ENCODE results near the gene USP47.

The USP47 gene

DNA sequence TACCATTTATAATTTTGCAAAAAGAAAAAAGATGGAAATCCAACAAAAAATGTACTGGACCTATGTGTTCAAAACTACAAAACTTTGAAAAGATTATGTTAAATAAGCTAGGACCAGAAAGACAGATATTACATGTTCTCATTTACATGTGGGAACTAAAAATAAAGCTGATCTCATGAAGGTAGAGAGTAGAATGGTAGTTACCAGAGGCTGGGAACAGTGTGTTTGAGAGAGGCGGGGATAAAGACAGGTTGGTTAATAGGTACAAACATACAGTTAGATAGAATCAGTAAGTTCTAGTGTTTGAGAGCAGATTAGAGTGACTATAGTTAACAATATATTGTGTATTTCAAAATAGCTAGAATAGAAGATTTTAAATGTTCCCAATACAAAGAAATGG, 71.6 kb downstream of the USP47 start:
- in situ Hi-C loops (cut with MboI; ENCODE audit: low pct_unique_long_range_greater_than_20kb, low sequenced_read_pairs): no loop called here
- DNase-seq: no peak

DNA sequence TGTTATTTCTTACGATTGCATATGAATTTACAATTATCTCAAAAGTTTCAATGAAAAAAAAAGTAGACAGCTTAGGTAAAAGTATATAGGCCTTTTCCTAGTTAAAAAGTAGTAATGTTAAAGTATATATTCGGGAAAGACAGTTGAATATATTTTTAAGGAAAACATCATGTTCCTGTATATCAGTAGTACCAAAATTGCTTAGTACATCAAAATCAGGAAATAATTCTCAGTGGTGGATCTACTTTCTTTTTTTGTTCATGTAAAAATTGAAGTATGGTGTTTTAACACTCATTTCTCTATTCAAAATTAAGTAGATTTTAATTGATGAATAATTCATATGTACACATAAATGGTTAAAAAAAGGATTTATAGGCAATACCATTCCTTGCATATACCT, 73.9 kb downstream of the USP47 start:
- in situ Hi-C loops (cut with MboI; ENCODE audit: low pct_unique_long_range_greater_than_20kb, low sequenced_read_pairs): no loop called here
- no peak for DNase-seq

DNA sequence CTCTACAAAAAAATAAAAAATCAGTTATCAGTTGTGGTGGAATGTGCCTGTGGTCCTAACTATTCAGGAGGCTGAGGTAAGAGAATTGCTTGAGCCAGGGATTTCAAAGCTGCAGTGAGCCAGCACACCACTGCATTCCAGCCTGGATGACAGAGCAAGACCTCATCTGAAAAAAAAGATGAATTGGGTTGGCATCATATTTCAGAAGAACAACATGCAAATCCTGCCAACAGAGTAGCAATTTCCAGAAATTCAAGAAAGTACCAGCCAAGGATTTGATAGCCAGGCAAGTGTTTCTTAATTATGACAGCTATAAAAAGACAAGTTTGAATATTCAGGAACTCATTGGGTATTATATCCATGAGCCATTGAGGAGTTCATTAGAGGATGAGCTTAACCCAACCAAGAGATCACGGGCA, 75.2 kb downstream of the USP47 start:
- in situ Hi-C loops (cut with MboI; ENCODE audit: low pct_unique_long_range_greater_than_20kb, low sequenced_read_pairs): no loop called here
- no peak for DNase-seq

DNA sequence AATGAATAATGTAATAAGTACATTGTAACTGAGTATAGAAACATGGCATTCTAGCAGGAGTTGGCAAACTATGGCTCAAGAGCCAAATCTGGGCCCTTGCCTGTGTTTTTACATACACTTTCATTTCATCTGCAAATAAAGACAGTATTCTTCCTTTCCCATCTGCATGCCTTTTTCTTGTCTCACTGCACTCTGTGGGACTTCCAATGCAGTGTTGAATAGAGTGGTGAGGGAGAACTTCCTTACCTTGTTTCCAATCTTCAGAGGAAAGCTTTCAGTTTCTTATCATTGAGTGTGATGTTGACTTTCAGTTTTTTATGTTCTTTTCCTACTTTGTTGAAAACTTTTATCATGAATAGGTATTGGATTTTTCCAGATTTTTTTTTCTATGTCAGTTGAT, 82.1 kb downstream of the USP47 start:
- no peak for DNase-seq
- in situ Hi-C loops (cut with MboI; ENCODE audit: low pct_unique_long_range_greater_than_20kb, low sequenced_read_pairs): no loop called here

DNA sequence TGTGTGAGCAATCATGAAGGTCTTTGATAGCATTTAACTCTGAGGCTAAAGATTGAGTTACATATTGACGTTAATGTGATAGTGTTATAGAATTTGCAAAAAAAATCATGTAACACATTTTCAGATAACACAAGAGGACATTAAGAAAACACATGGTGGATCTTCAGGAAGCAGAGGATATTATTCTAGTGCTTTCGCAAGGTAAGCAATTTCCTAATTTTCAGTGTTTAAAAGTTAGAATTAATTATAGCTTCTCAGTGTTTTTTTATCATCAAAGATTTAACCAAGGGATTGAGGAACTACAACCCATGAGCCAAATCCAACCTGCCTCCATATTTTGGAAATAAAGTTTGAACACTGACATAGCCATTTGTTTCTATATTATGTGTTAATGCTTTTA, 88.1 kb downstream of the USP47 start:
- DNase-seq: no peak
- in situ Hi-C loops (cut with MboI; ENCODE audit: low pct_unique_long_range_greater_than_20kb, low sequenced_read_pairs): no loop called here

DNA sequence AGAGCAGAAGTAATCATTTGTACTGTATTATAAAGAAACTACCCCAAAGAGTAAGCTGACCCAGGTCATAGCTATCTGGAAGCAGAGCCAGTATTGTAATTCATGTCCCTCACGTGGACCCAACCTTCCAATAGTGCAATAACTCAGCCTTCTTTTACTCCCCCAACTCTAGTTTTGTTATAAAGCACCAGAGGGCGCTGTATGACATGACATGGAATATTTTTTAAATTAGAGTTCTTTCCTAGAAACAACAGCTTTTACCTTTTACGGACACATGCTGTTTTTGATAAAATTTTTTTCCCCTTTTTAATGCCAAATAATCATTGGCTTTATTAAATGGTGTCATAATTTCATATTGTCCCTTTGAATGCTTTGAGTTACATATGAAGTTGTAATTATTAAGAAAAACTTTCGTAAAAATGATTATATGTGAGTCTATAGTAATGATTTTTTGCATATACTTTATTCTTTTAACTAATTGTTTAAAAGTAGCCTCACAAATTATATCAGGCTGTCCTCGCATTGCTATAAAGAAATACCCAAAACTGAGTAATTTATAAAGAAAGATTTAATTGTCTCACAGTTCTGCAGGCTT, 89.8 kb downstream of the USP47 start:
- DNase-seq: peak; percentile 59
- in situ Hi-C loops (cut with MboI; ENCODE audit: low pct_unique_long_range_greater_than_20kb, low sequenced_read_pairs): no loop called here

DNA sequence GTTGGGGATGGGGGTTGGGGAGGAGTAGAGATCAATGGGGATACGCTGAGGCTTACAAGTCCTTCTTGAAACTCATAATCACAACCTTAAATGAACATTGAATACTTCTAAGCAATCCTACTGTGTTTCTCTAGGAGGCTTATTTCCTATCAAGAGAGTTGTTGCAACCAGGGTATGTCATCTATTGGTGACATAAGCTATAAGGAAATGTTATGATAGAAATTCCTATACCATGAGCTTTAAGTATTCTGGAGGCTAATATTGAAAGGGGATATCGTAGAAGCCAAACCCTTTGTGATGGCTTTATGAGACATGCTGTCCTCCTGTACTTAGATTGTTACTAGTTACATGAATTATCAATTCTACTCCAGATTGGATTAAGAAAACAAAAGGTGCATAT, 93.8 kb downstream of the USP47 start:
- no peak for DNase-seq
- in situ Hi-C loops (cut with MboI; ENCODE audit: low pct_unique_long_range_greater_than_20kb, low sequenced_read_pairs): no loop called here

DNA sequence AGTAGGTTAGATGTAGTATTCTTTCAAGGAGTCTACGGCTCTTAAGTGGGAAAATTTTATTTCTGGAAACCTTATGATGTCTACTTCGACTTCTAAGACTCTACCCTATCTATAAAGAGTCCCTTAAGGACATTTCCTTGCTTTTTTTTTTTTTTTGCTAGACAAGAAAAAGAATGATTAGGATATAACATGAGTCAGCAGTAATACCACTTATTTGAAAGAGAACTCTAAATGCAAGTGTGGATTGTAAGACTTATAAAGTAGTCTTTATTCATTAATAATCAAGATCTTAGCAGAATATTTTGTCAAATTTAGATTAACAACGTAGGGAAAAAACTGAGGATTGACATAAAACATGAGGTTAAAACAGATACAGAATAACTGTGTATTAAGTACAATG, 95.7 kb downstream of the USP47 start:
- in situ Hi-C loops (cut with MboI; ENCODE audit: low pct_unique_long_range_greater_than_20kb, low sequenced_read_pairs): no loop called here
- DNase-seq: no peak

DNA sequence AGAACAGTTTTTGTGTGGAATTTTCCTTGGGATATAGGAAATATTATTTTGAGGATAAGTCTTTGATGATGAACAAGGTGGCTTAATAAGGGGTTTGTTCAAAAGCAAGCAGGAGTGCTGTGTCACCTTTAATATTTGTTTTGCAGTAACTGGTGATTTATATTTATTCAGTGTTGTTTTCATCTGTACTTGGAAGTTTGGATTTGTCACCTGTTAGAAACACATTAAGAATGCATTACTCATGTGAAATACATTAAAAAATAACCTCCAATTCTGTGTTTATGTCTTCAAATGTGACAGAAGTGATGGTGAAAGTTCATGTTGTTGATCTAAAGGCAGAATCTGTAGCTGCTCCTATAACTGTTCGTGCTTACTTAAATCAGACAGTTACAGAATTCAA, 96.2 kb downstream of the USP47 start:
- in situ Hi-C loops (cut with MboI; ENCODE audit: low pct_unique_long_range_greater_than_20kb, low sequenced_read_pairs): no loop called here
- no peak for DNase-seq

DNA sequence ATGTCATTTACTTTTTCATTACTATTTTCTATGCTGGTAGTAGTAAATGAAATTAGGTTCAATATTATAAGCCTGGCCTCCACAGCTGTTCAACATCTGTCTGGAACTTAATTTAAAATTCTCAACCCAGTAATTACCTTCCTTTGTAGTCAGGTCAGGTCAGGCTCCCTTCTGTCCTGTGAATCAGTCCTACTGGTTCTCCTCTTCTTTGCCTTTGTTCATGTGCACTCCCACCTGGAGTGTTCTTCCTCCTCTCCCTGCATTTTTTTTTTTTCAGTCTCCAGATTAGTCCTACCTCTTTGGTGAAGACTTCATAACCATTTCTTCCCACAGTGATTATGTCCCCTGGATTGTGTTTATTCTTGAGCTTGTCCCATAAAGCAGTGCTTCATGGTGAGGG, 98.8 kb downstream of the USP47 start:
- in situ Hi-C loops (cut with MboI; ENCODE audit: low pct_unique_long_range_greater_than_20kb, low sequenced_read_pairs): no loop called here
- DNase-seq: no peak

DNA sequence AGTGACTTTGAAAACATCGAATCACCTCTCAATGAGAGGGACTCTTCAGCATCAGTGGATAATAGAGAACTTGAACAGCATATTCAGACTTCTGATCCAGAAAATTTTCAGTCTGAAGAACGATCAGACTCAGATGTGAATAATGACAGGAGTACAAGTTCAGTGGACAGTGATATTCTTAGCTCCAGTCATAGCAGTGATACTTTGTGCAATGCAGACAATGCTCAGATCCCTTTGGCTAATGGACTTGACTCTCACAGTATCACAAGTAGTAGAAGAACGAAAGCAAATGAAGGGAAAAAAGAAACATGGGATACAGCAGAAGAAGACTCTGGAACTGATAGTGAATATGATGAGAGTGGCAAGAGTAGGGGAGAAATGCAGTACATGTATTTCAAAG, 100.9 kb downstream of the USP47 start:
- DNase-seq: no peak
- in situ Hi-C loops (cut with MboI; ENCODE audit: low pct_unique_long_range_greater_than_20kb, low sequenced_read_pairs): no loop called here

DNA sequence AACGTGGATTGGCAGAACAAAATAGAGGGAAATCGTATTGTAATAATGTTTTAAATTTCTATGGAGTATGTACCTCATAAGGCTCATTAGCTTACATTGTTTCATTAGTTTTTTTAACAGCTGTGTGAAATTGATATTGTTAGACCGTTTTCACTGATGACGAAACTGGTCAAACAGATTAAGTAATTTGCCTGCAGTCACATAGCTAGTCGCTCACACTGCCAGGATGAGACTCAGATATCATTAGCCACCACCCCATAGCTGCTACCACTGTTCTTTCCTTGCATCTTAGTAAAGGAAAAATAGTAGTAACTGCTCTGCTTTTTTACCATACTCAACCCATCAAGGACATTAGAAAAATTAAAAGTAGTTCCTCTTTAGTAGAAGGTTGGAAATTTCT, 102.7 kb downstream of the USP47 start:
- DNase-seq: no peak
- in situ Hi-C loops (cut with MboI; ENCODE audit: low pct_unique_long_range_greater_than_20kb, low sequenced_read_pairs): no loop called here

DNA sequence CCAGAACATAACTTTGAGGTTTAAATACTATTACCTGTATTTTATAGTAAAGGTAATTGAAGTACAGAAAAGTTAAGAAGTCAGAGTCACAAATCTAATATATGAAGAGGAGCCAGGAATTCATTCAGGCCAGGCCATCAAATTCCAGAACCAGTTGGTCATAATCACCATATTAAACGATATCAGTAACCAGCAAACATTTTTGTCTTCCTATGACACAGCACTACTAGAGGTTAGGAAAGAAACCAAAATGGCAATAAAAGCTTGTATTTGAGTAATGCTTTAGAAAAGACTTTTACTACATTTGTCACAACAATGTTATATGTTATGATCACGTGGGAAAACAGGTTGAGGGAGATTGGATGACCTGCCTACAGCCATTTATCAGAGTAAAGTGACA, 104.4 kb downstream of the USP47 start:
- DNase-seq: no peak
- in situ Hi-C loops (cut with MboI; ENCODE audit: low pct_unique_long_range_greater_than_20kb, low sequenced_read_pairs): no loop called here

DNA sequence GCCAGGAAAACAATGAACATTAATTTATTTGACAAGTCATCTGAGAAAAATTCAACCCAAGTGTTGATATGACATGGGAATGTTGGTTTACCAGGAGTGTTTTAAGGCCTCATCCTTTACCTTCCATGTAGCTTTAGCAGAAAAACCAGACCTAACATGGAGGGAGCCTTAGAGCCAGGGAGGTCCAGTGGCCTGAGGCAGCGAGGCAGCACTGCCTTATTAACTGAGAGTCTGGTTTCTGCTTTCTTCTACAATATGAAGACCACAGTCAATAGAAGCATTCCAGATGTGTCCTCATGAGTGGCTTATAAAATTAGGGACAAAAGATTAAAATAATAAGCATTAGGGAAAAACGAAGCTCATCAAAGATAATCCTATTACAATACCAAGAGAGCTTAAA, 105.1 kb downstream of the USP47 start:
- in situ Hi-C loops (cut with MboI; ENCODE audit: low pct_unique_long_range_greater_than_20kb, low sequenced_read_pairs): no loop called here

DNA sequence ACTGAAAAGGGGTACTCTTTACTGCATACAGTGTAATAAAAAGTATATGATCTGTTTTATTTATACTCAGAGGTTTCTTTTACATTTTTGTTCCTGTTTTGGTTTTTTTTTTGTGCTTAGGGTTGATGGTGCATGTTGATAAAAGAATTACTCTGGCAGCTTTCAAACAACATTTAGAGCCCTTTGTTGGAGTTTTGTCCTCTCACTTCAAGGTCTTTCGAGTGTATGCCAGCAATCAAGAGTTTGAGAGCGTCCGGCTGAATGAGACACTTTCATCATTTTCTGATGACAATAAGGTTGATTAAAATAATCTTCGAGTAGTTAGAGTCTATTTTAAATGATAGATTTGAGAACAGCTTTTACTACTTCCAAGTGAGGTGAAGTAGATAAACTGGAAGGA, 106.1 kb downstream of the USP47 start:
- DNase-seq: no peak
- in situ Hi-C loops (cut with MboI; ENCODE audit: low pct_unique_long_range_greater_than_20kb, low sequenced_read_pairs): no loop called here

More for the DNA sequence above, 105.1 kb downstream of the USP47 start:
- DNase-seq: no peak

DNA sequence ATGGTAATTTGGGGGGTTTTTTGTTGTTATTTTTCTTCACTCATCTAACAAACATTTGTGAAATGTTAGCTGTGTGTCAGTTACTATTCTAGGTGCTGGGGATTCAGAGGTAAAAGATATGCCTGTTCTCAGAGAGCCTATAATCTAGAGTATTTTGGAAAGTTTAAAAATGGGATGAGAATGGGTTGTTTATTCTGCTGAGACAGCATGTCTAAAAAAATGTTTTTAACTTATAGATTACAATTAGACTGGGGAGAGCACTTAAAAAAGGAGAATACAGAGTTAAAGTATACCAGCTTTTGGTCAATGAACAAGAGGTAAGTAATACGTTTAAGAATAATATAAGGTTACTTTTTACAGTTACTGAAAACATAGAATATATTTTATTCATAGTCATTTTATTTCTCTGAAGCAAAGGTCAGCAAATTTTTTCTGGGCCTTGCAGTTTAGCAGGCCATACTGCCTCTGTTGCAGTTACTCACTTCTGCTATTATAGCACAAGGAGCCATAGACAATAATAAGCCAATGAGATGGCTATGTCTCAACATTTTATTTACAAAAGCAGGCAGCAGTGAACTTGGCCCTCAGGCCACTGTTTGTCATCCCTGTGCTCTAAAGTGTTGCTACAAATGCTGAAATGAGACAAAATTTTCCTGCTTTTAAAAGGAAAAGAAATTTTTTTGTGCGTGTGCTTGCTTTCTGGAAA, 106.6 kb downstream of the USP47 start:
- in situ Hi-C loops (cut with MboI; ENCODE audit: low pct_unique_long_range_greater_than_20kb, low sequenced_read_pairs): no loop called here
- no peak for DNase-seq

DNA sequence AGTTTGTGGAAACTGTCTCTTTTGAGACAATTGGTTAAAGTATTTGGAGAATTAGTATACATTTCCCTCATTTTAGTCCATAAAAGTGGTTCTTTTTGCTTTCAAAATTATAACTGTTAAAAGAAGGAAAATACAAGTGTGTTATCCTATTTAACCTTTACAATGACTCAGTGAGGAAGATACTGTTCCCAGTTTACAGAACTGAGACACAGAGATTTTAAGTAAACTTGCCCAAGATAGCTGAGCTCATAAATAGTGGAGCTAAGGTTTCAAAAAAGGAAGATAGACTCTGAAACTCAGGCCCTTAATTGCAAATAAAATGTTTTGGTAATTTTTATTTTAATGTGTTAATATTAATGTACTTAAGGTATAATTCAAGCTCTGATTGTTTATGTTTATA, 107.7 kb downstream of the USP47 start:
- in situ Hi-C loops (cut with MboI; ENCODE audit: low pct_unique_long_range_greater_than_20kb, low sequenced_read_pairs): no loop called here

DNA sequence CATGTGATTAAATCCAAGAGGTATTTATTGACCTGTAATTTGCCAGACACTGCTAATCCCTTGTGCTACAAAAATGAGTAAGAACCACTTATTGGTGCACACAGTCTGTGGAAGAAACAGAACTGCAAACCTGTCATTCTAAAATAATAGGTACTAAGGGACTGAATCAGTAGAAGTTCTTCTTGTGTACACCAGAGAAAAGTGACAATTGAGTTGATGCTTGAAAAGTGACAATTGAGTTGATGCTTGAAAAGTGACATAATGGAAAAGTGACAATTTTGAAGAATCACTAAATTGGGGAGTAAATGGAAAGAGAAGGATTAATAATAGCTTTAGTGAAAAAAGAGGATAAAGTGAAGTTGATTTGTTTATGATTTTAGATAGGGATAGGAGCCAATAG, 110.3 kb downstream of the USP47 start:
- in situ Hi-C loops (cut with MboI; ENCODE audit: low pct_unique_long_range_greater_than_20kb, low sequenced_read_pairs): no loop called here
- DNase-seq: no peak

More for the DNA sequence above, 107.7 kb downstream of the USP47 start:
- no peak for DNase-seq

DNA sequence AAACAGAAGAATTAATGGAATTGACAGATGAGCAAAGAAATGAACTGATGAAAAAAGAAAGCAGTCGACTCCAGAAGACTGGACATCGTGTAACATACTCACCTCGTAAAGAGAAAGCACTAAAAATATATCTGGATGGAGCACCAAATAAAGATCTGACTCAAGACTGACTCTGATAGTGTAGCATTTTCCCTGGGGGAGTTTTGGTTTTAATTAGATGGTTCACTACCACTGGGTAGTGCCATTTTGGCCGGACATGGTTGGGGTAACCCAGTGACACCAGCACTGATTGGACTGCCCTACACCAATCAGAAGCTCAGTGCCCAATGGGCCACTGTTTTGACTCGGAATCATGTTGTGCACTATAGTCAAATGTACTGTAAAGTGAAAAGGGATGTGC, 114.2 kb downstream of the USP47 start:
- DNase-seq: no peak
- in situ Hi-C loops (cut with MboI; ENCODE audit: low pct_unique_long_range_greater_than_20kb, low sequenced_read_pairs): no loop called here

DNA sequence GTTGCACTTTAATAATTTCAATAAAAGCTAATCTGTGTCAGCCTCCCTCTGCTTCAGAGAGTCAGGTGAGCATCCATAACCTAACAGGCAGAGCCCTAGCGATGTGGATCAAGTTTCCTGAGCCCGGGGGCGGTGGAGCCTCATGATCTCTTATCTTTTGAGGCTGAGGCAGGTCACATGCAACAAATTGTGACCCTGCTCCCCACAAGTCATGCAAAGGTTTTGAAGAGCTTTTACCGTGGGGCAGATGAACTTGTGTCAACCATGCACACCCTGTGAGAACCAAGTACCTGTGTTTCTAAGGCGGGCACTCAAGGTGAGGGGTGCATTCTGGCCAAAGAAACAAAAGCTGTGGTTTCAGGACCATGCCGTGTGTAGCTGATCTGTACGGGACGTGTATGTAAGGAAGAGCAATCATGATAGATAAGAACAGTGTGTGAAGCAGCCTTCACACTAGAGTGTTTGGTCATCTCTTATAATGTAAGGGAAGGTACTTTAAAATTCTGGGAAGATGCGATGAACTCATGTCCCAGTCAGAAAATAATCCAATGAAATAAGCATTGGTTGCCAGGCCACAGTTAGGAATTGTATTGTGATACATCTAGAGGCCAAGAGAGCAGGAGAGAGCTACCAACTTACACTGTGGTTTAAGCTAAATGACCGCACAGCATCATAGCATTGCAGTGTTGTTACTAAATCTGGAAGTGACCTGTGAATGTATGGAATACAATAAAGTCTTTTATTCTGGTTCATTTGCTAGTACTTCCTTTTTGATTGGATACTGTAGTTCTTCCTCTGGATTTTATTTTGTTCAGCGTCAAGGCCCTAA, 116.8 kb downstream of the USP47 start:
- DNase-seq: no peak

More for the DNA sequence above, 116.8 kb downstream of the USP47 start:
- in situ Hi-C loops (cut with MboI; ENCODE audit: low pct_unique_long_range_greater_than_20kb, low sequenced_read_pairs): no loop called here

Data from KBM-7 (cell line).